H9 (cell line): ENCODE data around the gene OR10T2. TPM values are rescaled to one million over a fixed set of nuclear protein-coding genes. Genes with fewer than 3 reads are reported as not detected.

ENCODE experiments used
- DNase-seq: peaks from one replicate; pipeline ENCODE4 v3.0.0-alpha.2; 2017
- H2AFZ ChIP-seq: one replicate; pipeline ENCODE4 v1.6.1; 2013; ENCODE audit warnings: mild to moderate bottlenecking, low read length, control low read depth, moderate library complexity
- H2AK5ac ChIP-seq: 2 replicates; pipeline ENCODE4 v1.6.1; 2013; ENCODE audit warnings: low read length, control low read depth, mixed read lengths; ENCODE audit not compliant: insufficient read length
- H2BK120ac ChIP-seq: one replicate; pipeline ENCODE4 v1.6.1; 2013; ENCODE audit warnings: low read depth, mild to moderate bottlenecking, low read length, control low read depth, inconsistent platforms; ENCODE audit not compliant: poor library complexity, severe bottlenecking
- H2BK12ac ChIP-seq: 2 replicates; pipeline ENCODE4 v1.6.1; 2013; ENCODE audit warnings: low read length, control low read depth, mixed read lengths, low read depth; ENCODE audit not compliant: insufficient read length
- H2BK15ac ChIP-seq: 2 replicates; pipeline ENCODE4 v1.6.1; 2013; ENCODE audit warnings: low read depth, low read length, control low read depth
- H2BK20ac ChIP-seq: one replicate; pipeline ENCODE4 v1.6.1; 2013; ENCODE audit warnings: low read depth, mild to moderate bottlenecking, low read length, control low read depth, inconsistent platforms; ENCODE audit not compliant: poor library complexity, severe bottlenecking
- H2BK5ac ChIP-seq: 2 replicates; pipeline ENCODE4 v1.6.1; 2013; ENCODE audit warnings: low read length, control low read depth, mixed read lengths; ENCODE audit not compliant: insufficient read length
- H3K14ac ChIP-seq: 2 replicates; pipeline ENCODE4 v1.6.1; 2013; ENCODE audit warnings: low read length, control low read depth; ENCODE audit not compliant: insufficient read depth
- H3K18ac ChIP-seq: 2 replicates; pipeline ENCODE4 v1.6.1; 2013; ENCODE audit warnings: low read depth, mild to moderate bottlenecking, mixed read lengths, low read length, control low read depth; ENCODE audit not compliant: insufficient read length
- H3K23ac ChIP-seq: 2 replicates; pipeline ENCODE4 v1.6.1; 2013; ENCODE audit warnings: low read length, control low read depth, mixed read lengths, low read depth; ENCODE audit not compliant: insufficient read length
- H3K23me2 ChIP-seq: 2 replicates; pipeline ENCODE4 v1.6.1; 2013; ENCODE audit warnings: low read depth, mild to moderate bottlenecking, mixed read lengths, low read length, control low read depth; ENCODE audit not compliant: insufficient read length, poor library complexity, severe bottlenecking
- H3K27ac ChIP-seq: 2 replicates; pipeline ENCODE4 v1.5.1; 2013; ENCODE audit warnings: low read length, control low read depth, mixed read lengths, low read depth; ENCODE audit not compliant: insufficient read length
- H3K27me3 ChIP-seq: 2 replicates; pipeline ENCODE4 v1.6.1; 2013; ENCODE audit warnings: low read length, control low read depth, inconsistent platforms; ENCODE audit not compliant: insufficient read depth
- H3K4ac ChIP-seq: 2 replicates; pipeline ENCODE4 v1.6.1; 2013; ENCODE audit warnings: low read depth, mild to moderate bottlenecking, control low read depth, inconsistent platforms, low read length, moderate library complexity
- H3K4me1 ChIP-seq: 2 replicates; pipeline ENCODE4 v1.6.1; 2013; ENCODE audit warnings: low read length, control low read depth, inconsistent platforms; ENCODE audit not compliant: insufficient read depth
- H3K4me2 ChIP-seq: 2 replicates; pipeline ENCODE4 v1.6.1; 2013; ENCODE audit warnings: low read length, control low read depth, mixed read lengths; ENCODE audit not compliant: insufficient read length, insufficient read depth
- H3K56ac ChIP-seq: 2 replicates; pipeline ENCODE4 v1.6.1; 2013; ENCODE audit warnings: low read depth, mild to moderate bottlenecking, mixed read lengths, low read length, control low read depth; ENCODE audit not compliant: insufficient read length
- H3K79me1 ChIP-seq: 2 replicates; pipeline ENCODE4 v1.6.1; 2013; ENCODE audit warnings: low read depth, mild to moderate bottlenecking, moderate library complexity, low read length, control low read depth, inconsistent platforms; ENCODE audit not compliant: insufficient read depth, poor library complexity, severe bottlenecking
- H3K79me2 ChIP-seq: 2 replicates; pipeline ENCODE4 v1.6.1; 2013; ENCODE audit warnings: low read length, control low read depth, inconsistent platforms; ENCODE audit not compliant: insufficient read depth
- H3K9ac ChIP-seq: 2 replicates; pipeline ENCODE4 v1.6.1; 2013; ENCODE audit warnings: low read length, control low read depth, mixed read lengths; ENCODE audit not compliant: insufficient read length; ENCODE audit errors: extremely low read depth
- H3K9me3 ChIP-seq: one replicate; pipeline ENCODE4 v1.6.1; 2013; ENCODE audit warnings: low read depth, low read length, inconsistent platforms; ENCODE audit not compliant: control insufficient read depth
- H3T11ph ChIP-seq: one replicate; pipeline ENCODE4 v1.6.1; 2013; ENCODE audit warnings: mild to moderate bottlenecking, low read length, control low read depth, inconsistent platforms
- H4K20me1 ChIP-seq: one replicate; pipeline ENCODE4 v1.6.1; 2013; ENCODE audit not compliant: control insufficient read depth, insufficient read length, insufficient read depth
- H4K5ac ChIP-seq: 2 replicates; pipeline ENCODE4 v1.6.1; 2013; ENCODE audit warnings: low read depth, mild to moderate bottlenecking, mixed read lengths, low read length, control low read depth; ENCODE audit not compliant: insufficient read length
- H4K8ac ChIP-seq: replicated peaks from 2 replicates; pipeline ENCODE4 v1.6.1; 2013; ENCODE audit warnings: low read length, control low read depth, mixed read lengths, low read depth; ENCODE audit not compliant: insufficient read length
- H4K91ac ChIP-seq: 2 replicates; pipeline ENCODE4 v1.6.1; 2013; ENCODE audit warnings: low read depth, mild to moderate bottlenecking, moderate library complexity, mixed read lengths, low read length, control low read depth; ENCODE audit not compliant: insufficient read length
- H3K27ac Mint-ChIP-seq, 3 experiments: 2 replicates in 2 of 3; 3 replicates in 1 of 3; pipeline ENCODE4 v1.8.0; 2020 to 2021; ENCODE audit warnings: mixed read lengths in 3 of 3, mild to moderate bottlenecking in 1 of 3, moderate library complexity in 1 of 3
- H3K27me3 Mint-ChIP-seq: 2 replicates; pipeline ENCODE4 v1.8.0; 2021; ENCODE audit warnings: low read depth, mild to moderate bottlenecking, moderate library complexity, mixed read lengths
- H3K36me3 Mint-ChIP-seq, 3 experiments: 2 replicates in 2 of 3; 3 replicates in 1 of 3; pipeline ENCODE4 v1.8.0; 2020 to 2021; ENCODE audit warnings: low read depth in 3 of 3, mixed read lengths in 3 of 3; ENCODE audit not compliant: insufficient read depth in 1 of 3
- H3K4me1 Mint-ChIP-seq, 2 experiments: 2 replicates each; pipeline ENCODE4 v1.8.0; 2020; ENCODE audit warnings: mixed read lengths in 2 of 2
- H3K4me3 Mint-ChIP-seq, 2 experiments: 2 replicates in 1 of 2; 3 replicates in 1 of 2; pipeline ENCODE4 v1.8.0; 2020 to 2021; ENCODE audit warnings: mild to moderate bottlenecking in 2 of 2, mixed read lengths in 2 of 2, moderate library complexity in 1 of 2
- H3K9me3 Mint-ChIP-seq, 2 experiments: 2 replicates in 1 of 2; 3 replicates in 1 of 2; pipeline ENCODE4 v1.8.0; 2020; ENCODE audit warnings: mild to moderate bottlenecking in 2 of 2, mixed read lengths in 2 of 2, moderate library complexity in 1 of 2
- CTCF ChIP-seq: fragments of 200-600 bp; sonication (generic); conservative IDR thresholded peaks from 3 replicates; pipeline ENCODE4 v1.8.0; 2021; ENCODE audit warnings: antibody characterized with exemption, mild to moderate bottlenecking
- total RNA-seq: library from RNA; stranded (reverse); gene quantifications from 2 replicates; pipeline ENCODE4 v1.2.1, GENCODE V29; 2021

OR10T2 gene
- total RNA-seq, 1 experiment from 2014 or later = not detected

- H3K27ac Mint-ChIP-seq = peak overlapping the region; percentile 9 to 85 (median 63); a peak in 4 of 7 replicates
- peaks cover 31 to 37% of the 10 kb centered on the region in 2 experiments for H3K4me1 Mint-ChIP-seq
- no peak overlapping the region for H3K4me3 Mint-ChIP-seq
- Histone ChIP-seq H2BK12ac (no peak overlapping the region), H2BK20ac (no peak overlapping the region), H4K8ac (no peak overlapping the region), H2BK120ac (no peak overlapping the region), H3K27ac (no peak overlapping the region), H4K91ac (no peak overlapping the region), H3K18ac (no peak overlapping the region), H3K56ac (no peak overlapping the region), H3K4me2 (no peak overlapping the region), H4K20me1 (no peaks in the 10 kb centered on the region), H2BK15ac (no peak overlapping the region), H3T11ph (no peak overlapping the region), H3K4me1 (no peaks in the 10 kb centered on the region; the same call in 1 of the 2 replicates), H3K23me2 (no peaks in the 10 kb centered on the region), H3K79me1 (no peaks in the 10 kb centered on the region), H4K5ac (no peak overlapping the region), H3K9ac (no peak overlapping the region), H3K79me2 (no peaks in the 10 kb centered on the region), H2AFZ (no peak overlapping the region), H3K23ac (no peak overlapping the region), H3K14ac (no peak overlapping the region), H2AK5ac (no peak overlapping the region), H3K27me3 (no peaks in the 10 kb centered on the region), H3K4ac (no peak overlapping the region), H3K9me3 (no peaks in the 10 kb centered on the region), H2BK5ac (no peak overlapping the region)
- H3K36me3 Mint-ChIP-seq = no peaks in the 10 kb centered on the region; a peak in 1 of 7 replicates
- no peaks in the 10 kb centered on the region; the same call in 1 of the 2 replicates for H3K27me3 Mint-ChIP-seq
- H3K9me3 Mint-ChIP-seq = no peaks in the 10 kb centered on the region
- no peak for TF ChIP-seq CTCF
- DNase-seq = no peak
These were observed 22.9 kb upstream of the OR10T2 start for GRCh38 chr1:158422212-158422611.
